Activated CD4-positive, CD25-positive, alpha-beta regulatory T cell treated with anti-CD3 and anti-CD28 coated beads, Interleukin-2, amount 50 U/mL, for 72 hours (primary cell): ENCODE measurements around the gene PIH1D1.

Experiments
- DNase-seq: peaks from one replicate; pipeline ENCODE4 v3.0.0; 2021

PIH1D1 gene

DNA sequence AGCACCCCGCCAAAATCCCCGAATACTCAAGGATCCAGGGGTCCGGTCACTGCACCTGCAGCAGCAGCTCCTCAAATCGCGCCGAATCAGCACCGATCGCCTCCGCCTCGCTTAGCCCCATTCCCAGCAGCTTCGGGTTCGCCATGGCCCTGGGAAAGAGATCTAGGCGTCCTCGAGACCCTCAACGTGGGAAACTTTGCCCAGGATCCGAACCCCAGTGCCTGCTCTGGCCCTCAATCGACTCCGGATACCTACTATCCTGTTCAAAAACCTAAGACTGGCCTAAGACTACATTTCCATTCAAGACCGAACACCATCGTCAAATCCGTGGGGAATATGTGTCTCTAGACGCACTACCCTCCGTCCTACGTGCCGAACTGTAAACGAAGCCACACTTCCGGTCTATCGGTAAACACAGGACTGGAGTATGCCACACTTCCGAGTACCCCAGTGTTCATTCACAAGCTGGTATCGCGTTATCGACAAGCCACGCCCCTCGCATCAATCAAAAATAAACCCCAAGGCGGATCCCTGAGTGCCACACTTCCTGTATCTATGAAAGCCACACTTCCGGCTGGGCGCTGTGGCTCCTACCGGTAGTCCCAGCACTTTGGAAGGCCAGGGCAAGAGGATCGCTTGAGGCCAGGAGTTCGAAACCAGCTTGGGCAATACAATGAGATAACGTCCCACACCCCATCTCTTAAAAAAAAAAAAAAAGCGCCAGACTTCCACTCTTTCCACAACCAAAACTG lies at the start of gene PIH1D1:
TSS of gene PIH1D1 (minus strand) at position 385 of the 752 bp plus-strand sequence. CDS start at position 145, 240 bp downstream.
- DNase-seq = peak; percentile 89

DNA sequence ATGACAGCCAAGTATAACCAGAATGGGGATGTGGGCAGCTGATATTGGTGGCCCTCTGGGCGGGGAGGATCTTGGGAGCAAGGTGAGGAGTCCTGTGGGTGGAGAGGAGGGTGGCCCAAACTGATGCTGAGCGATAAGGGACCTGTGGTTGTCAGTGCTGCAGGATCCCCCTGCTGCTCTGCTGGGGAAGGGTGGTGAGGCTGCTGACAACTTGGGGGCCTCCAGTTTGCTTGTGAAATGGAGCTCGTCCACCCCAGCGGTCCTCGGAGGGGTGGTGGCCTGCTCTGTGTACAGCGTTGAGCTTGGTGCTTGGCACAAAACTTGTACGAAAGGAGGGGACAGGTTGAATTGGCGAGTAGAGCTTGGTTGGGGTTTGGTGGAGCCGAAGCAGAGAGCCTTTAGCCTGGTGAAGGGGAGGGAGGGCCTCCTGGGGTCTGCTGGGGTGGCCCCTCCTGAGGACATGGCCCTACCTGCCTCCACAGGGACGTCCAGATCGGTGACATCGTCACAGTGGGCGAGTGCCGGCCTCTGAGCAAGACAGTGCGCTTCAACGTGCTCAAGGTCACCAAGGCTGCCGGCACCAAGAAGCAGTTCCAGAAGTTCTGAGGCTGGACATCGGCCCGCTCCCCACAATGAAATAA lies 47.5 kb upstream of the PIH1D1 start:
- no peak for DNase-seq

GRCh38 chr19:49498475-49498874 lies 46.9 kb upstream of the PIH1D1 start:
- DNase-seq = no peak

GRCh38 chr19:49497789-49498103 lies 46.1 kb upstream of the PIH1D1 start:
- no peak for DNase-seq

DNA sequence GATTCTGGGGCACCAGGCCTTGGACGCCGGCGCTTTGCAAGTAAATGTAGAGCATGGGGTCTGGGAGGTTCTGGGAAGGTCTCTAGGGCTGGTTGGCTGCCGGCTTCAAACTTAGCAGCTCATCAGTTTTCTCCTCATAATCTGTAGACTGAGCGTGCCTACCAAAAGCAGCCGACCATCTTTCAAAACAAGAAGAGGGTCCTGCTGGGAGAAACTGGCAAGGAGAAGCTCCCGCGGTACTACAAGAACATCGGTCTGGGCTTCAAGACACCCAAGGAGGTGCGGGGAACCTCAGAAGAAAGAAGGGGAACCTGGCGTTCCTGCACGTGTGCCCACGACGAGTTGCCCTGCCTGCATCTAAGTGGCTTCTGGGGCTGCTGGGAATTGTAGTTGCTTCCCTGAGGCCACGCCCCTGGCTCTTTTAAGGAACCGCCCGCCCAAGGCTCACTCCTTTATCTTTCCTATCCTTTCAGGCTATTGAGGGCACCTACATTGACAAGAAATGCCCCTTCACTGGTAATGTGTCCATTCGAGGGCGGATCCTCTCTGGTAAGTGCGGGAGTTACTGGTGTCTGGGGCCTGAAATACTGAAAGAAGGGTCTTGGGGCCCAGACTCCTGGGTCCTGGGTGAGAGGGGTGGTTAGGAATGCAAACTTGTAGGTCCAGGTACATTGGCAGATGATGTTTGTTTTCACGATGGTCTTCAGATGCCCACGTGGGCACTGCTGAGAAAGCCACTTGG lies 45.6 kb upstream of the PIH1D1 start:
- no peak for DNase-seq

- DNase-seq = no peak
Measured at GRCh38 chr19:49496574-49497008, 45.0 kb upstream of the PIH1D1 start.

GRCh38 chr19:49492573-49493405 lies 41.2 kb upstream of the PIH1D1 start:
- no peak for DNase-seq

DNA sequence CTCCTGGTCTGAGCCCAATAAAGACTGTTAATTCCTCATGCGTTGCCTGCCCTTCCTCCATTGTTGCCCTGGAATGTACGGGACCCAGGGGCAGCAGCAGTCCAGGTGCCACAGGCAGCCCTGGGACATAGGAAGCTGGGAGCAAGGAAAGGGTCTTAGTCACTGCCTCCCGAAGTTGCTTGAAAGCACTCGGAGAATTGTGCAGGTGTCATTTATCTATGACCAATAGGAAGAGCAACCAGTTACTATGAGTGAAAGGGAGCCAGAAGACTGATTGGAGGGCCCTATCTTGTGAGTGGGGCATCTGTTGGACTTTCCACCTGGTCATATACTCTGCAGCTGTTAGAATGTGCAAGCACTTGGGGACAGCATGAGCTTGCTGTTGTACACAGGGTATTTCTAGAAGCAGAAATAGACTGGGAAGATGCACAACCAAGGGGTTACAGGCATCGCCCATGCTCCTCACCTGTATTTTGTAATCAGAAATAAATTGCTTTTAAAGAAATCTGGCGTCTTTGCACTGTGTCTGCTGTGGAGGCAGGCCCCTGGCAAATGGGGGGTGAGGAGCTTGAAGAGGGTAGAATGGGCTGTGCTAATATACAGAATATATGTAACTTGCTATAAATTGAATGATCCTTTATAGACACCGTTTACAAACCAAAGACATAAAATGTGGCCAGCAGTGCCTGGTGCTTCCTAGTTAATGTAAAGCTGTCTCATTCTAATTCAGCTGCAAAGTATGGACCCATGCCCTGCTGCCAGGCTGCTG lies 40.4 kb upstream of the PIH1D1 start:
- no peak for DNase-seq

- no peak for DNase-seq
Measured at GRCh38 chr19:49491030-49491803, 39.6 kb upstream of the PIH1D1 start.

GRCh38 chr19:49490287-49491029 lies 38.8 kb upstream of the PIH1D1 start:
- DNase-seq = no peak

GRCh38 chr19:49489601-49490167 lies 38.1 kb upstream of the PIH1D1 start:
- DNase-seq = no peak

- DNase-seq = no peak
Measured at GRCh38 chr19:49488863-49489537, 37.4 kb upstream of the PIH1D1 start.

- DNase-seq = no peak
Measured at GRCh38 chr19:49488046-49488862, 36.6 kb upstream of the PIH1D1 start.

DNA sequence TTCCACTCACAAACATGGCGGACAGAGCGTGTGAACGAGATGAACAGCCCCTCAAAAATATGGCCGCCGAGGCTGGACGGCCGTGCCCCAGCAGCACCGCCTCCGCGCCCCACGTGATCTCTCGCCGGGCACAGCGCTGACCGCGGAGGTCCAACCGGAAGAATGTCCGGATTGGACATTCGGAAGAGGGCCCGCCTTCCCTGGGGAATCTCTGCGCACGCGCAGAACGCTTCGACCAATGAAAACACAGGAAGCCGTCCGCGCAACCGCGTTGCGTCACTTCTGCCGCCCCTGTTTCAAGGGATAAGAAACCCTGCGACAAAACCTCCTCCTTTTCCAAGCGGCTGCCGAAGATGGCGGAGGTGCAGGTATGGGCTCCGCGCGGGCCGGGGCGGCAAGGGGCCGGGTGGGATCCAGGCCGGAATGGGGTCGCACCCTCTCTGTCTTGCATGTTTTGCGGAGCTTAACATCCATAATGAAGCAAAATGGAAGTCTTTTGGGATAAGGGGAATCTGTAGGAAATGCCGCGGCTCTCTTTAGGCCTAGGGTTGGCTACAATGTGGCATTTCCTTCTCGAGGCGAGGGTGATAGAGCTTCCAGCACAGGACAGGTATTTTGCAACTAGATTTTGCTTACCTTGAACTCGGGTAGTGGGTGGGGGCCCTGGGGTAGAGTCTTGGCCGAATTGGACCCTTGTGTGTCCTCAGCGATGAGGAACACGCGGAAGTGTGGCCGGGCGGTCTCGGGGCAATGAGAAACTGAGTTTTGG lies 35.8 kb upstream of the PIH1D1 start, which contains the start of gene RPL13A:
TSS of gene RPL13A (plus strand) at position 332 of the 769 bp plus-strand sequence. CDS start at position 354, 22 bp downstream.
- DNase-seq = peak; percentile 100

- DNase-seq = no peak
Measured at GRCh38 chr19:49486710-49487276, 35.2 kb upstream of the PIH1D1 start.

GRCh38 chr19:49486232-49486631 lies 34.6 kb upstream of the PIH1D1 start:
- DNase-seq = no peak

DNA sequence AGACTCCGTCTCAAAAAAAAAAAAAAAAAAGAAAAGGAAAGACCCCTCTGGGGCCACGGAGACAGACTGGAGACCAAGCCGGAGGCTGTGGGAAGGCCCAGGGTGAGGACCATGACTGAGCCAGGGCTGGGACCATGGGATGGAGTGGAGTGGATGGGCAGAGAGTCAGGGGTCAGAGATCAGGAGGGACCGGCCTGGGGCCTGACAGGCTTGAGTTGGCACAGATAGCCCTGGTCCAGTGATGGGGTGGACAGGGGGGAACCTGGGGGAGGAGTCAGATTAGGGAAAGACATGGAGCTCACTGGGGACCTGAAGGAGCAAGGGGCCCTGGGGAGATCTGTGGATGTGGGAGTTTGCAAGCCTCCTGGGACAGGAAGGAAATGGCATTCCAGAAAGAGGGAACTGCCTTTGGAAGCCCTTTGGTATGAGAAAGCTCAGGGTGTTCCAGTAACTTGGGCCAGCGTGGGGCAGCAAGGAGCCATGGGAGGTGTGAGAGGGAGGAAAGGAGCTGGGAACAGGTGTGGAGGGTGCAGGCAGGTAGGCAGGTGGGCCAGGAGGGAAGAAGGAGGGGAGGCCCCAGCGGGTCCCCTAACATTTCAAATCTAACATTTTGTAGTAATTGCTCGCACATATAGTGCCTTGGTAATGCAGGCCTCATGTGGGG lies 29.5 kb upstream of the PIH1D1 start:
- no peak for DNase-seq
